Caco-2 (cell line): ENCODE measurements around the gene MAP1LC3A. TPM values are rescaled to one million over a fixed set of nuclear protein-coding genes. Genes with fewer than 3 reads are reported as not detected.

Experiments
- BruUV-seq: library from RNA; stranded (reverse); fragments of 400-500 nt; replicated peaks from 2 replicates; lab custom pipeline; 2021; lab: Mats Ljungman, UMichigan
- CTCF ChIA-PET: fragments of 300-600 bp; sonication (Branson Sonifier 250); formaldehyde crosslinking; loops from one replicate; lab custom pipeline; 2022; ENCODE audit warnings: antibody characterized with exemption; lab: Charles Lee
- POLR2A ChIA-PET: fragments of 300-600 bp; sonication (Branson Sonifier 250); formaldehyde crosslinking; loops from one replicate; lab custom pipeline; 2022; ENCODE audit warnings: antibody characterized with exemption; lab: Charles Lee
- DNase-seq, 2 experiments: peaks; one replicate each; pipeline versions ENCODE4 v3.0.0 to v3.0.0-alpha.2; 2020 to 2022
- H3K27me3 ChIP-seq: replicated peaks from 2 replicates; pipeline ENCODE4 v1.6.0; 2011; ENCODE audit warnings: low read length; ENCODE audit not compliant: control insufficient read depth, insufficient read depth
- H3K36me3 ChIP-seq: 2 replicates; pipeline ENCODE4 v1.5.1; 2011; ENCODE audit warnings: low read length; ENCODE audit not compliant: control insufficient read depth, insufficient read depth
- H3K4me1 ChIP-seq: fragments of 250-450 bp; sonication (Bioruptor Pico); 2 replicates; pipeline ENCODE4 v1.5.1; 2020; ENCODE audit warnings: mild to moderate bottlenecking
- H3K4me3 ChIP-seq: 2 replicates; pipeline ENCODE4 v1.5.1; 2011; ENCODE audit warnings: low read depth, mild to moderate bottlenecking, control low read depth, low read length
- H3K9me3 ChIP-seq: fragments of 250-450 bp; sonication (Bioruptor Pico); 2 replicates; pipeline ENCODE4 v1.5.1; 2020; ENCODE audit warnings: mild to moderate bottlenecking, moderate library complexity
- H3K27ac Mint-ChIP-seq: one replicate; pipeline ENCODE4 v1.8.0; 2022; ENCODE audit warnings: mixed read lengths; ENCODE audit not compliant: unreplicated experiment
- H3K27me3 Mint-ChIP-seq: one replicate; pipeline ENCODE4 v1.8.0; 2022; ENCODE audit warnings: mixed read lengths; ENCODE audit not compliant: insufficient read depth, unreplicated experiment
- H3K36me3 Mint-ChIP-seq: one replicate; pipeline ENCODE4 v1.8.0; 2022; ENCODE audit warnings: mild to moderate bottlenecking, mixed read lengths; ENCODE audit not compliant: insufficient read depth, unreplicated experiment
- H3K4me1 Mint-ChIP-seq: one replicate; pipeline ENCODE4 v1.8.0; 2022; ENCODE audit warnings: low read depth, mixed read lengths; ENCODE audit not compliant: unreplicated experiment
- H3K4me3 Mint-ChIP-seq: one replicate; pipeline ENCODE4 v1.8.0; 2022; ENCODE audit warnings: mild to moderate bottlenecking, moderate library complexity, mixed read lengths; ENCODE audit not compliant: unreplicated experiment
- H3K9me3 Mint-ChIP-seq: one replicate; pipeline ENCODE4 v1.8.0; 2022; ENCODE audit warnings: mixed read lengths; ENCODE audit not compliant: unreplicated experiment
- CTCF ChIP-seq, 2 experiments: fragments of 200-600 bp in 1 of 2; IDR thresholded peaks; 1 replicate in 1 of 2; 2 replicates in 1 of 2; pipeline versions ENCODE4 v1.5.1 to v1.8.0; 2011 to 2022; ENCODE audit warnings: antibody characterized with exemption in 1 of 2, control low read depth in 1 of 2, inconsistent platforms in 1 of 2, low read depth in 1 of 2, low read length in 1 of 2, mild to moderate bottlenecking in 1 of 2, moderate library complexity in 1 of 2; ENCODE audit not compliant: insufficient read depth in 1 of 2, severe bottlenecking in 1 of 2, unreplicated experiment in 1 of 2
- intact Hi-C: fragments of 100-400 bp; cut with micrococcal nuclease; formaldehyde crosslinking; loops from one replicate; pipeline ENCODE4 v1.10.0; 2022; ENCODE audit not compliant: unreplicated experiment
- total RNA-seq: library from RNA; stranded (reverse); gene quantifications from 2 replicates; pipeline ENCODE4 v1.2.3, GENCODE V29; 2022

MAP1LC3A gene
- total RNA-seq, 1 experiment from 2014 or later: 0.88 TPM

- Mint-ChIP-seq H3K4me3 (no peak overlapping the region), H3K9me3 (no peaks in the 10 kb centered on the region), H3K36me3 (peaks cover 88% of the 10 kb centered on the region), H3K4me1 (peaks cover 7% of the 10 kb centered on the region), H3K27me3 (no peaks in the 10 kb centered on the region), H3K27ac (no peak overlapping the region)
- CTCF ChIA-PET: interaction anchor here (0.6 to 1.5 kb wide), 2 partner anchors 12 to 212 kb away, joined by 3 to 6 read pairs; no protein-coding TSS in a partner anchor
- H3K36me3 ChIP-seq: peaks cover 19% of the 10 kb centered on the region
- H3K27me3 ChIP-seq: no peaks in the 10 kb centered on the region
- H3K4me3 ChIP-seq: no peak overlapping the region
- peak in 1 of 2 experiments; percentile 39 for DNase-seq
- no peaks in the 10 kb centered on the region for H3K9me3 ChIP-seq
- no peaks in the 10 kb centered on the region for H3K4me1 ChIP-seq
- no TSS peak for BruUV-seq
- intact Hi-C loops: no loop called here
- TF ChIP-seq CTCF (IDR thresholded peaks at IDR 0.05; ENCODE audit: insufficient read depth in 1 of 2, low read depth in 1 of 2, low read length in 1 of 2, severe bottlenecking in 1 of 2, unreplicated experiment in 1 of 2): no peak
- POLR2A ChIA-PET: no interaction called here
Measured at GRCh38 chr20:34534391-34535165, 23.9 kb upstream of the MAP1LC3A start.

GRCh38 chr20:34535301-34535840 is 23.1 kb upstream of the MAP1LC3A start:
- no peaks in the 10 kb centered on the region for H3K27me3 Mint-ChIP-seq
- Histone ChIP-seq H3K36me3 (peaks cover 17% of the 10 kb centered on the region), H3K27me3 (no peaks in the 10 kb centered on the region), H3K9me3 (no peaks in the 10 kb centered on the region), H3K4me1 (no peaks in the 10 kb centered on the region), H3K4me3 (no peak overlapping the region)
- no peak for TF ChIP-seq CTCF (IDR thresholded peaks at IDR 0.05; ENCODE audit: insufficient read depth in 1 of 2, low read depth in 1 of 2, low read length in 1 of 2, severe bottlenecking in 1 of 2, unreplicated experiment in 1 of 2)
- no TSS peak for BruUV-seq
- H3K27ac Mint-ChIP-seq: no peak overlapping the region
- ChIA-PET CTCF (interaction anchor here (1.5 kb wide), 1 partner anchor 13 kb away, joined by 3 read pairs; no protein-coding TSS in a partner anchor), POLR2A (no interaction called here)
- no peaks in the 10 kb centered on the region for H3K9me3 Mint-ChIP-seq
- H3K4me1 Mint-ChIP-seq: peaks cover 7% of the 10 kb centered on the region
- intact Hi-C loops: no loop called here
- no peak overlapping the region for H3K4me3 Mint-ChIP-seq
- no peak for DNase-seq
- H3K36me3 Mint-ChIP-seq: peaks cover 88% of the 10 kb centered on the region

- TF ChIP-seq CTCF (IDR thresholded peaks at IDR 0.05; ENCODE audit: insufficient read depth in 1 of 2, low read depth in 1 of 2, low read length in 1 of 2, severe bottlenecking in 1 of 2, unreplicated experiment in 1 of 2): no peak
- POLR2A ChIA-PET: no interaction called here
- Mint-ChIP-seq H3K27ac (no peak overlapping the region), H3K4me1 (peaks cover 7% of the 10 kb centered on the region), H3K9me3 (no peaks in the 10 kb centered on the region), H3K36me3 (peaks cover 88% of the 10 kb centered on the region), H3K27me3 (no peaks in the 10 kb centered on the region), H3K4me3 (no peak overlapping the region)
- intact Hi-C loops: no loop called here
- no peaks in the 10 kb centered on the region for H3K4me1 ChIP-seq
- no peaks in the 10 kb centered on the region for H3K27me3 ChIP-seq
- no peak for DNase-seq
- no peaks in the 10 kb centered on the region for H3K9me3 ChIP-seq
- H3K36me3 ChIP-seq: peaks cover 20% of the 10 kb centered on the region
- TSS peak; percentile 6 for BruUV-seq
- H3K4me3 ChIP-seq: no peak overlapping the region
- CTCF ChIA-PET: no interaction called here
Measured at GRCh38 chr20:34535857-34536256, 22.7 kb upstream of the MAP1LC3A start.
